Caco-2 (cell line): ENCODE results near the gene RPA1. TPM values are rescaled to one million over a fixed set of nuclear protein-coding genes. Genes with fewer than 3 reads are reported as not detected.
"Not testable (repeated sequence)": the region's sequence is repeated elsewhere in the genome, so short reads cannot be mapped to it uniquely, and the experiment has no call there.

Experiments
- BruUV-seq: library from RNA; stranded (reverse); fragments of 400-500 nt; replicated peaks from 2 replicates; lab custom pipeline; 2021; lab: Mats Ljungman, UMichigan
- CTCF ChIA-PET: fragments of 300-600 bp; sonication (Branson Sonifier 250); formaldehyde crosslinking; loops from one replicate; lab custom pipeline; 2022; ENCODE audit warnings: antibody characterized with exemption; lab: Charles Lee
- POLR2A ChIA-PET: fragments of 300-600 bp; sonication (Branson Sonifier 250); formaldehyde crosslinking; loops from one replicate; lab custom pipeline; 2022; ENCODE audit warnings: antibody characterized with exemption; lab: Charles Lee
- DNase-seq, 2 experiments: peaks; one replicate each; pipeline versions ENCODE4 v3.0.0 to v3.0.0-alpha.2; 2020 to 2022
- H3K27me3 ChIP-seq: replicated peaks from 2 replicates; pipeline ENCODE4 v1.6.0; 2011; ENCODE audit warnings: low read length; ENCODE audit not compliant: control insufficient read depth, insufficient read depth
- H3K36me3 ChIP-seq: 2 replicates; pipeline ENCODE4 v1.5.1; 2011; ENCODE audit warnings: low read length; ENCODE audit not compliant: control insufficient read depth, insufficient read depth
- H3K4me1 ChIP-seq: fragments of 250-450 bp; sonication (Bioruptor Pico); 2 replicates; pipeline ENCODE4 v1.5.1; 2020; ENCODE audit warnings: mild to moderate bottlenecking
- H3K4me3 ChIP-seq: 2 replicates; pipeline ENCODE4 v1.5.1; 2011; ENCODE audit warnings: low read depth, mild to moderate bottlenecking, control low read depth, low read length
- H3K9me3 ChIP-seq: fragments of 250-450 bp; sonication (Bioruptor Pico); 2 replicates; pipeline ENCODE4 v1.5.1; 2020; ENCODE audit warnings: mild to moderate bottlenecking, moderate library complexity
- H3K27ac Mint-ChIP-seq: one replicate; pipeline ENCODE4 v1.8.0; 2022; ENCODE audit warnings: mixed read lengths; ENCODE audit not compliant: unreplicated experiment
- H3K27me3 Mint-ChIP-seq: one replicate; pipeline ENCODE4 v1.8.0; 2022; ENCODE audit warnings: mixed read lengths; ENCODE audit not compliant: insufficient read depth, unreplicated experiment
- H3K36me3 Mint-ChIP-seq: one replicate; pipeline ENCODE4 v1.8.0; 2022; ENCODE audit warnings: mild to moderate bottlenecking, mixed read lengths; ENCODE audit not compliant: insufficient read depth, unreplicated experiment
- H3K4me1 Mint-ChIP-seq: one replicate; pipeline ENCODE4 v1.8.0; 2022; ENCODE audit warnings: low read depth, mixed read lengths; ENCODE audit not compliant: unreplicated experiment
- H3K4me3 Mint-ChIP-seq: one replicate; pipeline ENCODE4 v1.8.0; 2022; ENCODE audit warnings: mild to moderate bottlenecking, moderate library complexity, mixed read lengths; ENCODE audit not compliant: unreplicated experiment
- H3K9me3 Mint-ChIP-seq: one replicate; pipeline ENCODE4 v1.8.0; 2022; ENCODE audit warnings: mixed read lengths; ENCODE audit not compliant: unreplicated experiment
- intact Hi-C: fragments of 100-400 bp; cut with micrococcal nuclease; formaldehyde crosslinking; loops from one replicate; pipeline ENCODE4 v1.10.0; 2022; ENCODE audit not compliant: unreplicated experiment
- total RNA-seq: library from RNA; stranded (reverse); gene quantifications from 2 replicates; pipeline ENCODE4 v1.2.3, GENCODE V29; 2022
- TF ChIP-seq, protein P1 (sequence below), 2 experiments: fragments of 200-600 bp in 1 of 2; IDR thresholded peaks; 1 replicate in 1 of 2; 2 replicates in 1 of 2; pipeline versions ENCODE4 v1.5.1 to v1.8.0; 2011 to 2022; ENCODE audit warnings: antibody characterized with exemption in 1 of 2, control low read depth in 1 of 2, inconsistent platforms in 1 of 2, low read depth in 1 of 2, low read length in 1 of 2, mild to moderate bottlenecking in 1 of 2, moderate library complexity in 1 of 2; ENCODE audit not compliant: insufficient read depth in 1 of 2, severe bottlenecking in 1 of 2, unreplicated experiment in 1 of 2

RPA1 gene
- total RNA-seq, 1 experiment from 2014 or later: 167 TPM

DNA sequence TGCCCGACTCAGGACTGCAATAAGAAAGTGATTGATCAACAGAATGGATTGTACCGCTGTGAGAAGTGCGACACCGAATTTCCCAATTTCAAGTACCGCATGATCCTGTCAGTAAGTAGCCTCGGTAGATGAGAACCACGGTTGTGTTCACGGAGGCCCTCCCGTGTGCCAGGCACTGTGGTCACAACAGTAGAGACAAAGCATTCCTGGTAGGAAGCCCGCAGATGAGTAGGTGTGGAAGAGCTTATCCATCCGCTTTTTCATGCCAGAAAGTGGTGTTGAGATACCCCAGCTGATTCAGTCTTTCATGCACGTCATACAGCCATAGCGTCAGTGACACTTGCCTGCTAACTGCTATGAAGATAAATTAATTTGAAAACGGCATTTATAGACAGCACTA lies 58.9 kb downstream of the RPA1 start:
- Histone ChIP-seq H3K9me3 (no peaks in the 10 kb centered on the region), H3K27me3 (no peaks in the 10 kb centered on the region), H3K4me1 (no peaks in the 10 kb centered on the region), H3K4me3 (no peak overlapping the region), H3K36me3 (peaks cover 9% of the 10 kb centered on the region)
- no peaks in the 10 kb centered on the region for H3K9me3 Mint-ChIP-seq
- no peak overlapping the region for H3K27ac Mint-ChIP-seq
- ChIA-PET CTCF (no interaction called here), POLR2A (no interaction called here)
- no peak overlapping the region for H3K4me3 Mint-ChIP-seq
- no TSS peak for BruUV-seq
- peaks cover 82% of the 10 kb centered on the region for H3K36me3 Mint-ChIP-seq
- intact Hi-C loops: no loop called here
- no peak for DNase-seq
- TF ChIP-seq, protein P1, sequence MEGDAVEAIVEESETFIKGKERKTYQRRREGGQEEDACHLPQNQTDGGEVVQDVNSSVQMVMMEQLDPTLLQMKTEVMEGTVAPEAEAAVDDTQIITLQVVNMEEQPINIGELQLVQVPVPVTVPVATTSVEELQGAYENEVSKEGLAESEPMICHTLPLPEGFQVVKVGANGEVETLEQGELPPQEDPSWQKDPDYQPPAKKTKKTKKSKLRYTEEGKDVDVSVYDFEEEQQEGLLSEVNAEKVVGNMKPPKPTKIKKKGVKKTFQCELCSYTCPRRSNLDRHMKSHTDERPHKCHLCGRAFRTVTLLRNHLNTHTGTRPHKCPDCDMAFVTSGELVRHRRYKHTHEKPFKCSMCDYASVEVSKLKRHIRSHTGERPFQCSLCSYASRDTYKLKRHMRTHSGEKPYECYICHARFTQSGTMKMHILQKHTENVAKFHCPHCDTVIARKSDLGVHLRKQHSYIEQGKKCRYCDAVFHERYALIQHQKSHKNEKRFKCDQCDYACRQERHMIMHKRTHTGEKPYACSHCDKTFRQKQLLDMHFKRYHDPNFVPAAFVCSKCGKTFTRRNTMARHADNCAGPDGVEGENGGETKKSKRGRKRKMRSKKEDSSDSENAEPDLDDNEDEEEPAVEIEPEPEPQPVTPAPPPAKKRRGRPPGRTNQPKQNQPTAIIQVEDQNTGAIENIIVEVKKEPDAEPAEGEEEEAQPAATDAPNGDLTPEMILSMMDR (IDR thresholded peaks at IDR 0.05; ENCODE audit: insufficient read depth in 1 of 2, low read depth in 1 of 2, low read length in 1 of 2, severe bottlenecking in 1 of 2, unreplicated experiment in 1 of 2): no peak
- H3K27me3 Mint-ChIP-seq: no peaks in the 10 kb centered on the region
- H3K4me1 Mint-ChIP-seq: no peaks in the 10 kb centered on the region

DNA sequence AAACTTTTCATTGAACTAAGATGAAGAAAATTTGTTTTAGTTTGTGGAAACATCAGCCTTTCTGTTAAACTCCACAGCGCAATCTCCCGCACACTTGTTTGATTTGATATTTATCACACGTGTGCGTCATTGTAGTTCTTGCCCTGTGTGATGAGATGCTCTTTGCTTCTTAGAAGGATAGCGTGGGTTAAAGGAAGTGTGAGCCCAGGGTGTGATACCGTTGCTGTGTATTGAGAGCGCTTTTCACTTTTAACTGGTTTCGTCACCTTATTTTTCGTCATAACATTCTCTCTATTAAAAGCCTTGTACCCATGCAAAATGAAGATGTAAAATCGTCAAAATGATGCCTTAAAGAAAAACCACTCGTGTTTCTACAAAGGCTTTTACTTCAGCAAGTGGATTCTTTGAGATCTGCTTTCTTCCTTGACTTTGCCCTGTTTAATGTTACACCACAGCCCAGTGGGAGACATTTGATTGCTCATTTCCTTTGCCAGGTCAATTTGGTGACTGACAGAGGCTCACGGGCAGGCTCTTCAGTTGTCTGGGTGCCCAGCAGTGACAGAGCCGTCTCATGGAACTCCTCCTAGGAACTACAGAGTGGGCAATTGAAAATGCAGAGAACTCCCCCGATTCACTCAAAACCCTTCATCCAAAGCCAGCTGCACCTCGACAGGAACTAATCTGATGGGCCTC lies 61.1 kb downstream of the RPA1 start:
- H3K36me3 ChIP-seq: peaks cover 4% of the 10 kb centered on the region
- DNase-seq: no peak
- no peak overlapping the region for H3K27ac Mint-ChIP-seq
- POLR2A ChIA-PET: interaction anchor here (0.6 kb wide), 1 partner anchor 175 kb away, joined by 5 read pairs; no protein-coding TSS in a partner anchor
- H3K4me3 ChIP-seq: no peak overlapping the region
- intact Hi-C loops: no loop called here
- peaks cover 76% of the 10 kb centered on the region for H3K36me3 Mint-ChIP-seq
- peaks cover 7% of the 10 kb centered on the region for H3K4me1 Mint-ChIP-seq
- no peak overlapping the region for H3K4me3 Mint-ChIP-seq
- H3K27me3 Mint-ChIP-seq: no peaks in the 10 kb centered on the region
- CTCF ChIA-PET: no interaction called here
- peaks cover 7% of the 10 kb centered on the region; the same call in 1 of the 2 replicates for H3K4me1 ChIP-seq
- no peaks in the 10 kb centered on the region for H3K27me3 ChIP-seq
- H3K9me3 ChIP-seq: no peaks in the 10 kb centered on the region
- H3K9me3 Mint-ChIP-seq: no peaks in the 10 kb centered on the region
- TF ChIP-seq, protein P1 (IDR thresholded peaks at IDR 0.05; ENCODE audit: insufficient read depth in 1 of 2, low read depth in 1 of 2, low read length in 1 of 2, severe bottlenecking in 1 of 2, unreplicated experiment in 1 of 2): no peak
- BruUV-seq: no TSS peak

DNA sequence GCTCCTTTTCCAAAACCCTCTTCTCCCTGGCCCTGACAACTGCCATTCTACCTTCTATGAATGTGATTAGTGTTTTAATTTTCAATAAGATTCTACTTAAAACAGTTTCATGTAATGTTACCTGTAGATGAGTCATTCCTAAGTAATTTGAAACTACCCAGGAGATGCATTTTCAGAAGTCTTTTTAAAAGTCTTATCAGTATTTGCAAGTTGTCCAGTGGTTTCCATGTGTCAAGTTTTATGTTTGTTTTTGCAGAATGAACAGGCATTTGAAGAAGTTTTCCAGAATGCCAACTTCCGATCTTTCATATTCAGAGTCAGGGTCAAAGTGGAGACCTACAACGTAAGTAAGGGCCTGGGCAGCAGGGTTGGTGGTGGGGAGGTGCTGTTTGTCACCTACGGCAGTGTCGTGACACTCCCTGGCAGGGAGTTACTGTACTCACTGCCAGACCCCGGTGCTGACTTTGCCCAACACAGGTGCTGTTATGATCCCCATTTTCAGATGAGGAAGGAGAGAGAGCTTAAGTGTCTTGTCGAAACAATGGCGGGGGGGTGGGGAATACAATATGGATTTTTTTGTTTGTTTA lies 65.0 kb downstream of the RPA1 start:
- no peaks in the 10 kb centered on the region for H3K27me3 Mint-ChIP-seq
- no peaks in the 10 kb centered on the region for H3K27me3 ChIP-seq
- H3K36me3 ChIP-seq: peaks cover 4% of the 10 kb centered on the region
- no TSS peak for BruUV-seq
- H3K4me1 Mint-ChIP-seq: peaks cover 7% of the 10 kb centered on the region
- TF ChIP-seq, protein P1 (IDR thresholded peaks at IDR 0.05; ENCODE audit: insufficient read depth in 1 of 2, low read depth in 1 of 2, low read length in 1 of 2, severe bottlenecking in 1 of 2, unreplicated experiment in 1 of 2): no peak
- no peaks in the 10 kb centered on the region for H3K9me3 ChIP-seq
- peaks cover 7% of the 10 kb centered on the region; the same call in 1 of the 2 replicates for H3K4me1 ChIP-seq
- DNase-seq: no peak
- H3K4me3 ChIP-seq: no peak overlapping the region
- peaks cover 72% of the 10 kb centered on the region for H3K36me3 Mint-ChIP-seq
- POLR2A ChIA-PET: no interaction called here
- H3K4me3 Mint-ChIP-seq: no peak overlapping the region
- H3K27ac Mint-ChIP-seq: peak overlapping the region; percentile 58
- no peaks in the 10 kb centered on the region for H3K9me3 Mint-ChIP-seq
- intact Hi-C loops: no loop called here
- CTCF ChIA-PET: interaction anchor here (0.6 to 1.4 kb wide), 2 partner anchors 14 to 17 kb away, joined by 3 read pairs; no protein-coding TSS in a partner anchor

DNA sequence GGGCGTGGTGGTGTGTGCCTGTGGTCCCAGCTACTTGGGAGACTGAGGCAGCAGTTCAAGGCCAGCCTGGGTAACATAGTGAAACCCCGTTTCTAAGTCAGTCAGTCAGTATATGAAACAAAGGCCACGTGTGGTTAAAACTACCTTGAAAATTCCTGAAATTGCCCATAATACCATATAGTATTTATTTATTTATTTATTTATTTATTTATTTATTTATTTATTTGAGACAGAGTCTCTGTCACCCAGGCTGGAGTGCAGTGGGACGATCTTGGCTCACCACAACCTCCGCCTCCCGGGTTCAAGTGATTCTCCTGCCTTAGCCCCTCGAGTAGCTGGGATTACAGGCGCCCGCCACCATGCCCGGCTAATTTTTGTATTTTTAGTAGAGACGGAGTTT lies 65.7 kb downstream of the RPA1 start:
- intact Hi-C loops, H3K4me1 ChIP-seq, DNase-seq, H3K4me1 Mint-ChIP-seq, BruUV-seq, POLR2A ChIA-PET, H3K27me3 ChIP-seq, H3K9me3 Mint-ChIP-seq, H3K4me3 Mint-ChIP-seq, H3K9me3 ChIP-seq, H3K27ac Mint-ChIP-seq, H3K27me3 Mint-ChIP-seq, H3K4me3 ChIP-seq, H3K36me3 ChIP-seq: not testable (repeated sequence)
- H3K36me3 Mint-ChIP-seq: peaks cover 72% of the 10 kb centered on the region
- CTCF ChIA-PET: interaction anchor here (0.6 to 1.4 kb wide), 2 partner anchors 14 to 130 kb away, joined by 3 read pairs; no protein-coding TSS in a partner anchor
